Activated CD8-positive, alpha-beta T cell treated with anti-CD3 and anti-CD28 coated beads for 36 hours (primary cell): ENCODE measurements around the gene NCKAP1. TPM values are rescaled to one million over a fixed set of nuclear protein-coding genes. Genes with fewer than 3 reads are reported as not detected.

ENCODE experiments used
- ATAC-seq: fragments of 200-7000 bp; cut with Tn5 transposase; one replicate; pipeline ENCODE4 v1.10.0; 2021; ENCODE audit warnings: mild to moderate bottlenecking, moderate library complexity
- CTCF ChIA-PET: fragments of 350-600 bp; sonication (Branson Sonifier 250); formaldehyde crosslinking; loops from one replicate; lab custom pipeline; 2021; ENCODE audit warnings: antibody characterized with exemption; lab: Charles Lee
- POLR2A ChIA-PET: fragments of 350-600 bp; sonication (Branson Sonifier 250); formaldehyde crosslinking; loops from one replicate; lab custom pipeline; 2021; ENCODE audit warnings: antibody characterized with exemption; lab: Charles Lee
- DNase-seq: peaks from one replicate; pipeline ENCODE4 v3.0.0-alpha.2; 2020
- H3K27ac Mint-ChIP-seq: one replicate; pipeline ENCODE4 v1.8.0; 2021; ENCODE audit warnings: mild to moderate bottlenecking, mixed read lengths
- H3K27me3 Mint-ChIP-seq: one replicate; pipeline ENCODE4 v1.8.0; 2021; ENCODE audit warnings: mixed read lengths
- H3K36me3 Mint-ChIP-seq: one replicate; pipeline ENCODE4 v1.8.0; 2021; ENCODE audit warnings: low read depth, mixed read lengths
- H3K4me1 Mint-ChIP-seq: one replicate; pipeline ENCODE4 v1.8.0; 2021; ENCODE audit warnings: low read depth, mixed read lengths
- H3K4me3 Mint-ChIP-seq: one replicate; pipeline ENCODE4 v1.8.0; 2021; ENCODE audit warnings: mild to moderate bottlenecking, moderate library complexity, mixed read lengths
- H3K9me3 Mint-ChIP-seq: one replicate; pipeline ENCODE4 v1.8.0; 2021; ENCODE audit warnings: mixed read lengths
- CTCF ChIP-seq: fragments of 200-600 bp; IDR thresholded peaks from one replicate; pipeline ENCODE4 v1.8.0; 2022; ENCODE audit warnings: antibody characterized with exemption, mild to moderate bottlenecking
- intact Hi-C: fragments of 100-400 bp; cut with micrococcal nuclease; formaldehyde crosslinking; loops from one replicate; pipeline ENCODE4 v1.10.0; 2022
- total RNA-seq, 2 experiments: library from RNA; stranded (reverse); gene quantifications; one replicate each; pipeline ENCODE4 v1.2.3, GENCODE V29; 2021

NCKAP1 gene
- total RNA-seq, 2 experiments from 2014 or later: 3.1 to 3.9 TPM

DNA sequence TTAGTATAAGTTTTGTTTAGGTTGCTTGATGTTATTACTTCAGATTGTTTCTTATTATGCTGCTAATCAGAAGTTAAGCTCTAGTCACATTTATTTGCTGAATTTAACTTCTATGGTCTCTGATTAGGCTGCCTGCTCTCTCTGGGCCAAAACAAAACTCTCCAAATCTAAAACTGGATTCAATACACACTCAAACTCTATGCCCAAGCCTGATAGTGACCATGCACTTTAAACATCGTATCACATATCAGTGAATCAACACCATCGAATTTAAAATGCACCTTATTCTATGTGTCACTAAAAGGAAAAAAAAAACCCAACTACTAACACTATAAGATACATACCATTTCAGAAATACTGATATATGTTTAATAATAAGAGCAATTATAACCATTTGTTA, 94.9 kb downstream of the NCKAP1 start:
- Mint-ChIP-seq H3K36me3 (no peaks in the 10 kb centered on the region), H3K27me3 (no peaks in the 10 kb centered on the region), H3K9me3 (no peaks in the 10 kb centered on the region), H3K27ac (no peak overlapping the region), H3K4me1 (no peaks in the 10 kb centered on the region), H3K4me3 (no peak overlapping the region)
- DNase-seq (no peak), ATAC-seq (no peak)
- intact Hi-C loops: no loop called here
- ChIA-PET POLR2A (no interaction called here), CTCF (no interaction called here)
- no peak for TF ChIP-seq CTCF

- H3K4me1 Mint-ChIP-seq: no peaks in the 10 kb centered on the region
- H3K9me3 Mint-ChIP-seq: no peaks in the 10 kb centered on the region
- TF ChIP-seq CTCF: no peak
- CTCF ChIA-PET: interaction anchor here (2.3 kb wide), 1 partner anchor 12 kb away, joined by 5 read pairs; no protein-coding TSS in a partner anchor
- no peak overlapping the region for H3K27ac Mint-ChIP-seq
- no peak for ATAC-seq
- no peaks in the 10 kb centered on the region for H3K27me3 Mint-ChIP-seq
- no peaks in the 10 kb centered on the region for H3K36me3 Mint-ChIP-seq
- DNase-seq: no peak
- H3K4me3 Mint-ChIP-seq: no peak overlapping the region
- intact Hi-C loops: no loop called here
- POLR2A ChIA-PET: no interaction called here
Measured at GRCh38 chr2:182942756-182943155, 95.5 kb downstream of the NCKAP1 start.

- ATAC-seq (no peak), DNase-seq (no peak)
- Mint-ChIP-seq H3K9me3 (no peaks in the 10 kb centered on the region), H3K27me3 (no peaks in the 10 kb centered on the region), H3K27ac (no peak overlapping the region), H3K36me3 (no peaks in the 10 kb centered on the region), H3K4me3 (no peak overlapping the region), H3K4me1 (no peaks in the 10 kb centered on the region)
- ChIA-PET CTCF (interaction anchor here (2.3 kb wide), 1 partner anchor 11 kb away, joined by 5 read pairs; no protein-coding TSS in a partner anchor), POLR2A (interaction anchor here (0.9 kb wide), 1 partner anchor 9 kb away, joined by 3 read pairs; no protein-coding TSS in a partner anchor)
- TF ChIP-seq CTCF: no peak
- intact Hi-C loops: no loop called here
Measured at GRCh38 chr2:182941919-182942318, 96.3 kb downstream of the NCKAP1 start.

GRCh38 chr2:182941121-182941722, 97.0 kb downstream of the NCKAP1 start:
- intact Hi-C loops: no loop called here
- DNase-seq (no peak), ATAC-seq (no peak)
- CTCF ChIA-PET: interaction anchor here (2.3 kb wide), 1 partner anchor 11 kb away, joined by 5 read pairs; no protein-coding TSS in a partner anchor
- TF ChIP-seq CTCF: no peak
- H3K9me3 Mint-ChIP-seq: no peaks in the 10 kb centered on the region
- H3K4me3 Mint-ChIP-seq: no peak overlapping the region
- H3K36me3 Mint-ChIP-seq: no peaks in the 10 kb centered on the region
- no peaks in the 10 kb centered on the region for H3K27me3 Mint-ChIP-seq
- H3K27ac Mint-ChIP-seq: no peak overlapping the region
- H3K4me1 Mint-ChIP-seq: no peaks in the 10 kb centered on the region
- POLR2A ChIA-PET: interaction anchor here (0.9 kb wide), 1 partner anchor 10 kb away, joined by 3 read pairs; no protein-coding TSS in a partner anchor

DNA sequence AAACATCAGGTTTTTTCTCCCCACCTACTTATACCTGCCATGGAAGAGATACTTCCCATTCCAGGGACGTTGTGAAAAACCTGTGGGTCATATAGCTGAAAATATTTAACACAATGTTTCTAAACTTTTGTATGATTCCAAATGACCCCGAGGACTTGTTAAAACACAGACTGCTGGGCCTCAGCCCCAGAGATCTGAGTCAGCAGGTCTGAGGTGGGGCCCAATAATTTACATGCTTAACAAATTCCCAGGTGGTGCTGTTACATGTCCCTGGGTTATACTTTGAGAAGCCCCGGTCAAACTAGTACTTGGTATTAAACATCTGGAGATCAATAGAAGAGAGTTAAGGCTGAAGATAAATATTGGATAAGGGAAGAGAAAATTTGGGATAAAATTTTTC, 100.4 kb downstream of the NCKAP1 start:
- ATAC-seq: no peak
- H3K4me1 Mint-ChIP-seq: no peaks in the 10 kb centered on the region
- no peak overlapping the region for H3K4me3 Mint-ChIP-seq
- TF ChIP-seq CTCF: no peak
- intact Hi-C loops: no loop called here
- no peak for DNase-seq
- H3K27ac Mint-ChIP-seq: no peak overlapping the region
- ChIA-PET POLR2A (no interaction called here), CTCF (no interaction called here)
- no peaks in the 10 kb centered on the region for H3K36me3 Mint-ChIP-seq
- H3K9me3 Mint-ChIP-seq: no peaks in the 10 kb centered on the region
- H3K27me3 Mint-ChIP-seq: peaks cover 1% of the 10 kb centered on the region
